Right ventricle myocardium inferior (tissue), 1 donor: Measurements from ENCODE around the gene CST7. TPM values are rescaled to one million over a fixed set of nuclear protein-coding genes. Genes with fewer than 3 reads are reported as not detected.

Source experiments
- ATAC-seq: fragments of 200-7000 bp; cut with Tn5 transposase; one replicate; pipeline ENCODE4 v1.9.1; 2020; ENCODE audit warnings: mild to moderate bottlenecking, moderate library complexity
- DNase-seq: peaks from one replicate; pipeline ENCODE4 v3.0.0; 2021; ENCODE audit errors: missing footprints
- intact Hi-C: fragments of 100-400 bp; cut with DNase I; formaldehyde crosslinking; loops from one replicate; pipeline ENCODE4 v1.11.0; 2022
- total RNA-seq: library from RNA; stranded (reverse); fragmentation: NEBNext Ultra II Directional; extraction: Animal tissue kit (Norgen Biotek cat#: 25700); gene quantifications from one replicate; pipeline ENCODE4 v1.2.1, GENCODE V29; 2021
- donor health status: DM: no; HTN: yes; CAD: no; lungs with severe emphysema.

CST7 gene
- total RNA-seq, 1 donor from 2014 or later: 1.4 TPM

DNA sequence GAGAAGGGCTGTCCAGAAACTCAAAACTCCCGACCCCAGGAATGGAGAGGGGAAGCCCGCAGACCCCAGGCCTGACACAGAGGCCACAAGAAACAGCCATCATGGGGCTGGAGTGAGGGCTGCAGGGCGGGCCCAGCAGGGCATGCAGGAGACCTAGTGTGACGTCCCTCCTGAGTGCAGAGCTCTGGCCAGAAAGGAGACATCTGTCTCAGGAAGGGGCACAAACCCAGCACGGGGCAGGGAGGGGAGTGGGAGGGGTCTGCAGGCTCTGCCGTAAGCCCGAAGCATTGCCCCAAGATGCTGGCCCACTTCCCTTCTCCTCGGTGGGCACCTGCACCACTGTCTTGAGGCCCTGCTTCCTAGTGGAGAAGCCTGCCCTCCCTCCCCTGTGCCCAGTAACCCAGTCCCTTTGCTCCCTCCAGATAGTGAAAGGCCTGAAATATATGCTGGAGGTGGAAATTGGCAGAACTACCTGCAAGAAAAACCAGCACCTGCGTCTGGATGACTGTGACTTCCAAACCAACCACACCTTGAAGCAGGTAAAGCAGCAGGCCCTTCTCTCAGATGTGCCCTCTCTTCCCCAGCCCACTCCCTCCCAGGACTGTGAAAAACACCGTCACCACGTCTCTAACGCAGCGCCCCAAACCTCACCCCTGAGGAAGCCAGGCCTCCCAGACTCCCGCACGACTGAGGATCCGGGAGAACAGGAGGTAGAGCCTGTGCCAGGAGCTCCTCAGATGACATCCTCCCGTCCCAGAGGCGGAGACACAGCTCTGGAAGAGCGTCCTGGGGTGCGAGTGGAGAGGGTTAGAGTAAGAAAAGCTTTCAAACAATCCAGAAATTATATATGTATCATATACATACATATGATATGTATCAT, 9.7 kb downstream of the CST7 start:
- intact Hi-C loops: no loop called here
- DNase-seq (no peak), ATAC-seq (no peak)

GRCh38 chr20:24959591-24960301, 10.7 kb downstream of the CST7 start:
- DNase-seq (no peak), ATAC-seq (no peak)
- intact Hi-C loops: no loop called here

GRCh38 chr20:24960302-24960801, 11.3 kb downstream of the CST7 start:
- DNase-seq: no peak
- no peak for ATAC-seq
- intact Hi-C loops: no loop called here

GRCh38 chr20:24960861-24961260, 11.8 kb downstream of the CST7 start:
- intact Hi-C loops: no loop called here
- no peak for ATAC-seq
- no peak for DNase-seq

DNA sequence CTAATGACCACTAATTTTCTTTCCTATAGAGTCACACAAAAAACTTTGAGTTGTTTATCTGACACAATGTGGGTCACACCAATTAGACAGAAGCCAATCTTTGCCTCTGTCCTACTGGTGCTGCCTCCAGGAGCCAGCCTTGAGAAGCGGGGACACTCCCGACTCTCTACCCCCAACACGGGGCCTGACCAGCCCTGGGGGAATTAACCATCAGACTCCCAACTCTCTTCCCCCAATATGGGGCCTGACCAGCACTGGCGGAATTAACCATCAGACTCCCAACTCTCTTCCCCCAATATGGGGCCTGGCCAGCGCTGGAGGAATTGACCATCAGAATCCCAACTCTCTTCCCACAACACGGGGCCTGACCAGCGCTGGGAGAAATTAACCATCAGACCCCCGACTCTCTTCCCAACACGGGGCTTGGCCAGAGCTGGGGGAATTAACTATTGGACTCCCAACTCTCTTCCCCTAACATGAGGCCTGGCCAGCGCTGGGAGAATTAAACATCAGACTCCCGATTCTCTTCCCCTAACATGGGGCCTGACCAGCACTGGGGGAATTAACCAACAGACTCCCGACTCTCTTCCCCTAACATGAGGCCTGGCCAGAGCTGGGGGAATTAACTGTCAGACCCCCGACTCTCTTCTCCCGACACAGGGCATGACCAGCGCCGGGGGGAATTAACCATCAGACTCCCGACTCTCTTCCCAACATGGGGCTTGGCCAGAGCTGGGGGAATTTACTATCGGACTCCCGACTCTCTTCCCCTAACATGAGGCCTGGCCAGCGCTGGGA, 12.5 kb downstream of the CST7 start:
- DNase-seq (no peak), ATAC-seq (no peak)
- intact Hi-C loops: no loop called here

- intact Hi-C loops: no loop called here
Observed at GRCh38 chr20:24962182-24962492, 13.1 kb downstream of the CST7 start.

GRCh38 chr20:24962510-24962909, 13.4 kb downstream of the CST7 start:
- intact Hi-C loops: no loop called here
- DNase-seq: no peak
- no peak for ATAC-seq

More at GRCh38 chr20:24962182-24962492, 13.1 kb downstream of the CST7 start:
- ATAC-seq: no peak
- DNase-seq: no peak

DNA sequence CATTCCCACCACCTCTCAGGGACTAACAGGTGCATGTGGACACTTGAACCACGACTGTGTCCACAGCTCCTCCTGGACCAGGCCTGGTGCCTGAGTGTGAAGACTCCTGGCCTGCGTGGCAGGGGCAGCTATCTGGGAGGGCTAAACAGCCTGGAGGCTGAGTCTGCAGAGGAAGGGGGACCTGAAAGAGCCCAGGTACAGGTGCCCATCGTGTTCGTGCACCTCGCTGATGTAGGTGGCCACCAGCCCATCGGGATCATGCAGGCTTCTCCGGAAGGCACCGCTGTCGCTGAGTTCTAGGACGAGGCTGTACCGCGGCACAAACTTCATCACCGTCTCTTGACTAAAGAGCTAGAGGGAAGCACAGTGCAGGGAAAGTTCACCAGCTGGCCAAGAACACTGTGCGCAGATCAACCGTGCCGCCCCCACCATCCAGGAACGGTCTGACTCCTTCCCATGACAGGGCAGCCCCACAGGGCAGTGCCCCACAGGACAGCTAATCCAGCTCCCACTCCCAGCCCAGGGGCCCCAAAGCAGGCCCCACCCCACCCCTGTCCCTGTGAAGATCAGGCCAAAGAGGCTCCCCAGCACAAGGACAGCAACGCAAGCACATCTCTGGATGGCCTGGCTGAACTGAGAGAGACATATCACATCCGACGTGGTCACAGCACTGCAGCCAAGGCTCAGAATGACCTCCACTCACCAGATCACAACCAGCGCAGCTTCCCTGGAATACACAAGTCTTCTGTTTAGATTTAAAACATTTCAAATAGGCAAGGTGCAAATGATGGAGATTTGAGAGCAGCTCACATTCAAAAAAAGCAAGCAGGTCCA, 14.8 kb downstream of the CST7 start:
- DNase-seq: no peak
- no peak for ATAC-seq
- intact Hi-C loops: no loop called here

DNA sequence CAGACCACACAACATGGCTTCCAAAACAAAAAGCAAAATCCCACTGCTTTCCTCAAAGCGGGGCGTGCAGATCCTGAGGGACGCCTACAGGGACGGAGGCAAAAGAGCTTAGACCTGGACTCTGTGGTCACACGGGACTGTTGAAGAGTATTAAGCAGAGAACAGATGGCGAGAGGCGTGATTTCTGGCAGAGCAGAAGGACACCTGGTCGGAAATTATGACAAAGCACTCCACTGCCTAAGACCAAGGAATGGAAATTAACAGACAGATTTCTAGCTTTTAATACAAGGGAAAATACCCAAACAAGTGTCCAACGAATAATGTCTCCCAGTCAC, 15.4 kb downstream of the CST7 start:
- intact Hi-C loops: no loop called here
- DNase-seq (no peak), ATAC-seq (no peak)

DNA sequence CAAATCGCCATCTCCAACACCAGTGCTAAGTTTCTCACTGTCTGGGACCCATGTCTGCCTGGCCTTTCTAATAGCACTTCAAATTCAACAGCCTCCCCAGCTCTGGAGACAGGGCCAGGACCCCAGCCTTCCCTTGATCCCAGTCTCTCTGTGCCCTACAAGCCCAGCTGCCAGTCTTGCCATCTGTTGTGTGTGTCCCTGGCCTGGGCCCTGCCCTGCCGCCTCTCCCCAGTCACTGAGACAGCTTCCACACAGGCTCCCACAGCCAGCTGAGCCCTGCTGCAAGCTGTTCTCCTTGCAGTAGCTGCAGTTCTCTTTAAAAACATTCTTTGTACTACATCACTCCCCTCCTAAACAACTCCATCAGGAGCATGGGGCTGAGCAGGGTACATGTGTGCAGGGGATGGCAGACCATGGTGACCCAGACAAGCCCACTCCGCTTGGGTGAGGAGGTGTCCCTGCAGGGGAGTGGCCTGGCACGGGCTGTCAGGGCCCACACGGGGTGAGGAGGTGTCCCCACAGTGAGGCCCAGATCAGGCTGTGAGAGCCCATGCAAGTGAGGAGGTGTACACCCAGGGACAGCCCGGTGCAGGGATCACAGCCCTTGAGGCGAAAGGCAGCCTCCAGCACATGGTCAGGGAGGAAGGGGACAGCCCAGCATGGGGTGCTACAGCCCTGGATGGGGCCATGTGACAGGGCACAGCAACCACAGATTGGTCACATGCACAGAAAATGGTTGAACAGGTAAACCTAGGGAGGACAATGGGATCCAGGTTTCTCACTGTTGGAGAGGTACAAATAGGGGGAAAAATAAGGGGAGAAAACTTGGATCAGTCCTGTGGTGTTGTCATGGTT, 16.2 kb downstream of the CST7 start:
- no peak for DNase-seq
- ATAC-seq: no peak
- intact Hi-C loops: no loop called here

GRCh38 chr20:24966317-24967012, 17.4 kb downstream of the CST7 start:
- DNase-seq (no peak), ATAC-seq (no peak)
- intact Hi-C loops: no loop called here

DNA sequence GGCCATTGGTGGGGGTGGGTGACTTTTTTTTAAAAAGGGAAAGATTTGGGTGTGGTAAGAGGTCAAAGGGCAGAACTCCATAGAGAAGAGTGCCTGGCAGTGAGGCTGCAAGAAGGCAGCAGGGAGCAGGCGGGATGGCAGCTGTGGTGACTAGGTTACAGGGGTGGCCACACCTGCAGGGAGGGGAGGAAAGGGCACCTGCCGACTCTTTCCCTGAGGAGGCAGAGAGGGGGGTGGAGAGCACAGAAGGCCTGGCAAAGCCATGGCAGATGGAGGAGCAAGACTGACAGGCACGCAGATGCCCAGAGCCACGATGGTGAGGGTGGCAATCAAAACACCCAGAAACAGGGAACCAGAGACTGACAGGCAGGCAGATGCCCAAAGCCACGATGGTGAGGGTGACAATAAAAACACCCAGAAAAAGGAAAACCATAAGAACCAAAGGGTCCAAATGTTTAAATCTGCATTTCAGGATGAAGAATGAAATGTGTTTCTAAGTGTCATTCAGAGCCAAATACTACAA, 19.3 kb downstream of the CST7 start:
- intact Hi-C loops: no loop called here
- no peak for ATAC-seq
- no peak for DNase-seq

GRCh38 chr20:24969186-24970029, 20.3 kb downstream of the CST7 start:
- DNase-seq: no peak
- ATAC-seq: no peak
- intact Hi-C loops: no loop called here

DNA sequence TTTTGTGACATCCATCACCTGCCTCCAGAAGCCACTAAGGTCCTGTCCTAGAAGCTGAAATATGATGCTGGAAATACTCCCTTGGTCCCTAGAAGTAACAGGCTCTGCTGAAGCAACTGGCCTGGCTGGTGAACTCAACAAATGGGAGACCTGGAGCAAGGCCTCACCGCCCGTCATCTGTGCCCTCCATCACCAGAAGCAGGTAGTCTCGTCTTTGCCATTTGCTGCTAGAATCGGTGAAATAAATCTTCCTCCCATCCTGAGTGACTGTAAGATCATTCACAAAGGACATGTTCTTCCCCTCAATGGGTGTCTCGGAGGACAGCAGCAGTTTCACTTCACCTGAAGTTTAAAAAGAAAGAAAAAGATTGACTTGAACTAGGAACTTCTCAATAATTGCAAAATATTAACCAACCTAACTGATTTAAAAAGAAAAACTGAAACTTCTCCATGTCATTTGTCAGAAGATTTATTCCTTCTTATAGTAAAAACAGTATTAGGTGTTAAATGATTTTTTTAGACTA, 21.0 kb downstream of the CST7 start:
- intact Hi-C loops: no loop called here

DNA sequence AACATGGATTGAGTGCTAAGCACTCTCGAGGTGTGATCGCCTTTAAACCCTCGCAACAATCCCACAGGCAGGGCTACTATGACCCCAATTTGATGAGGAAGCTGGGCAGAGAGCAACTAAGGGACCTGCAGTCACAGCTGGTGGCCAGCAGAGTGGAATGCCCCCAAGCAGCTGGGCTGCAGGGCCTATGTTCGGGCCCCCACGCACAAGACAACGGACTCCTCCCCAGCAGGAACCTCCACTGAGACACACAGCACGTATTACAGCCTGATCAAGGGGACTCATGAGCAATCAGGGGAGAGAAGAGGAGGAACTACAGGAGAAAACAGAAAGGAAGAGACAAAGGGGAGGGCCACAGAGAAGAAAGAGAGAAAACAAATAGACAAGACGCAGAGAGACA, 21.7 kb downstream of the CST7 start:
- ATAC-seq (no peak), DNase-seq (no peak)
- intact Hi-C loops: no loop called here

More for the DNA sequence above, 21.0 kb downstream of the CST7 start:
- DNase-seq (no peak), ATAC-seq (no peak)
